ENCODE measurements around the gene KLLN. TPM values are rescaled to one million over a fixed set of nuclear protein-coding genes. Genes with fewer than 3 reads are reported as not detected.
"Not testable (repeated sequence)": the region's sequence is repeated elsewhere in the genome, so short reads cannot be mapped to it uniquely, and the experiment has no call there.

The KLLN gene
- under 1 TPM in 3 of 4 donors, not detected in 1; 0.79 to 1.00 (median 0.82) TPM for total RNA-seq

- peak within 1 kb of the TSS; percentile 93 to 100 (median 98) for H3K27ac ChIP-seq
- peak; percentile 92 for DNase-seq
- H3K4me3 ChIP-seq = peak within 1 kb of the TSS; percentile 69 to 97 (median 76)
- peaks cover 0 to 25% (median 16%) of the 10 kb centered on the region in 4 donors for H3K4me1 ChIP-seq
- H3K36me3 ChIP-seq = no peaks in the 10 kb centered on the region
- no peaks in the 10 kb centered on the region for H3K9me3 ChIP-seq
- WGBS, 2 donors (ENCODE audit: low coverage in 1 of 2) = 1% methylated on average over 67 of the region's 89 CpGs; no CpG with 5 or more reads in 1 of the 2 donors
- in situ Hi-C loops (cut with MboI; ENCODE audit: low pct_ligation_motif_present in 1 of 4, low pct_unique_long_range_greater_than_20kb in 1 of 4, low sequenced_read_pairs in 3 of 4) (loop anchor here (10.0 to 25.0 kb wide), 4 partner anchors 249 to 524 kb away; no protein-coding TSS in a partner anchor), intact Hi-C loops (cut with DNase I; ENCODE audit: low total_unique reads) (no loop called here)
- no peaks in the 10 kb centered on the region for H3K27me3 ChIP-seq
- TF ChIP-seq POLR2A (IDR thresholded peaks at IDR 0.05) (peak; percentile 79), EP300 (IDR thresholded peaks at IDR 0.05; ENCODE audit: low read depth) (no peak), CTCF (IDR thresholded peaks at IDR 0.05) (no peak), POLR2AphosphoS5 (IDR thresholded peaks at IDR 0.05) (peak; percentile 96 to 97 (median 97))
These were observed at the start of gene KLLN, which contains the start of gene PTEN for GRCh38 chr10:87863053-87863943. TSS of gene KLLN (minus strand) at chr10:87863533. CDS start at chr10:87862487, 1,046 bp downstream. TSS of gene PTEN (plus strand) at chr10:87863625. CDS start at chr10:87864470, 845 bp downstream.

GRCh38 chr10:87903396-87903795 is 40.1 kb upstream of the KLLN start:
- Histone ChIP-seq H3K4me1 (peaks cover 0 to 15% (median 0%) of the 10 kb centered on the region in 4 donors), H3K36me3 (peaks cover 0 to 11% (median 4%) of the 10 kb centered on the region in 4 donors)
- H3K9me3 ChIP-seq; DNase-seq; intact Hi-C loops (cut with DNase I; ENCODE audit: low total_unique reads); H3K4me3 ChIP-seq; H3K27me3 ChIP-seq; H3K27ac ChIP-seq; in situ Hi-C loops (cut with MboI; ENCODE audit: low pct_ligation_motif_present in 1 of 4, low pct_unique_long_range_greater_than_20kb in 1 of 4, low sequenced_read_pairs in 3 of 4): not testable (repeated sequence)
- WGBS, 2 donors (ENCODE audit: low coverage in 1 of 2) = 89% methylated on average over 8 of the region's 8 CpGs; no CpG with 5 or more reads in 1 of the 2 donors

- H3K9me3 ChIP-seq; DNase-seq; H3K4me3 ChIP-seq; H3K27me3 ChIP-seq; H3K27ac ChIP-seq; in situ Hi-C loops (cut with MboI; ENCODE audit: low pct_ligation_motif_present in 1 of 4, low pct_unique_long_range_greater_than_20kb in 1 of 4, low sequenced_read_pairs in 3 of 4); intact Hi-C loops (cut with DNase I; ENCODE audit: low total_unique reads): not testable (repeated sequence)
- WGBS, 2 donors (ENCODE audit: low coverage in 1 of 2) = 94 to 97% methylated on average over 6 to 8 of the region's 8 CpGs
- Histone ChIP-seq H3K4me1 (peaks cover 0 to 13% (median 6%) of the 10 kb centered on the region in 4 donors), H3K36me3 (peaks cover 0 to 12% (median 1%) of the 10 kb centered on the region in 4 donors)
These were observed 34.6 kb upstream of the KLLN start for GRCh38 chr10:87897957-87898356.

GRCh38 chr10:87896216-87896615 is 32.9 kb upstream of the KLLN start:
- DNase-seq = no peak
- intact Hi-C loops (cut with DNase I; ENCODE audit: low total_unique reads) (no loop called here), in situ Hi-C loops (cut with MboI; ENCODE audit: low pct_ligation_motif_present in 1 of 4, low pct_unique_long_range_greater_than_20kb in 1 of 4, low sequenced_read_pairs in 3 of 4) (no loop called here)
- TF ChIP-seq CTCF (IDR thresholded peaks at IDR 0.05) (no peak), POLR2AphosphoS5 (IDR thresholded peaks at IDR 0.05) (no peak), POLR2A (IDR thresholded peaks at IDR 0.05) (no peak), EP300 (IDR thresholded peaks at IDR 0.05; ENCODE audit: low read depth) (no peak)
- Histone ChIP-seq H3K4me3 (no peak overlapping the region), H3K27me3 (no peaks in the 10 kb centered on the region), H3K4me1 (peaks cover 0 to 13% (median 6%) of the 10 kb centered on the region in 4 donors), H3K9me3 (no peaks in the 10 kb centered on the region), H3K36me3 (peaks cover 0 to 11% (median 0%) of the 10 kb centered on the region in 4 donors), H3K27ac (no peak overlapping the region)
- WGBS, 2 donors (ENCODE audit: low coverage in 1 of 2) = 72 to 74% methylated on average over 2 of the region's 2 CpGs

- in situ Hi-C loops (cut with MboI; ENCODE audit: low pct_ligation_motif_present in 1 of 4, low pct_unique_long_range_greater_than_20kb in 1 of 4, low sequenced_read_pairs in 3 of 4) = no loop called here
- H3K4me3 ChIP-seq = no peak overlapping the region
- H3K27ac ChIP-seq = no peak overlapping the region
- no peaks in the 10 kb centered on the region for H3K27me3 ChIP-seq
- H3K36me3 ChIP-seq = peaks cover 0 to 11% (median 0%) of the 10 kb centered on the region in 4 donors
- DNase-seq = no peak
- TF ChIP-seq POLR2AphosphoS5 (IDR thresholded peaks at IDR 0.05) = no peak
- no peak for TF ChIP-seq CTCF (IDR thresholded peaks at IDR 0.05)
- TF ChIP-seq POLR2A (IDR thresholded peaks at IDR 0.05) = no peak
- no peak for TF ChIP-seq EP300 (IDR thresholded peaks at IDR 0.05; ENCODE audit: low read depth)
- intact Hi-C loops (cut with DNase I; ENCODE audit: low total_unique reads) = no loop called here
- 60 to 67% methylated on average over 1 of the region's 1 CpG for WGBS, 2 donors (ENCODE audit: low coverage in 1 of 2)
- no peaks in the 10 kb centered on the region for H3K9me3 ChIP-seq
- H3K4me1 ChIP-seq = peaks cover 0 to 13% (median 6%) of the 10 kb centered on the region in 4 donors
These were observed 32.1 kb upstream of the KLLN start for GRCh38 chr10:87895430-87895829.

Data from transverse colon (tissue), 4 donors.